Panc1 (cell line): ENCODE measurements around the gene HDAC7. TPM values are rescaled to one million over a fixed set of nuclear protein-coding genes. Genes with fewer than 3 reads are reported as not detected.

Experiments
- ATAC-seq: fragments of 200-7000 bp; cut with Tn5 transposase; 2 replicates; pipeline ENCODE4 v1.9.1; 2020; ENCODE audit warnings: mild to moderate bottlenecking, moderate library complexity
- BruUV-seq: library from RNA; stranded (reverse); fragments of 400-500 nt; replicated peaks from 2 replicates; lab custom pipeline; 2021; lab: Mats Ljungman, UMichigan
- CTCF ChIA-PET: fragments of 300-600 bp; sonication (Branson Sonifier 250); formaldehyde crosslinking; loops from one replicate; lab custom pipeline; 2022; ENCODE audit warnings: antibody characterized with exemption; lab: Charles Lee
- POLR2A ChIA-PET: fragments of 300-600 bp; sonication (Branson Sonifier 250); formaldehyde crosslinking; loops from one replicate; lab custom pipeline; 2022; ENCODE audit warnings: antibody characterized with exemption; lab: Charles Lee
- DNase-seq: peaks from one replicate; pipeline ENCODE4 v3.0.0-alpha.2; 2010; ENCODE audit warnings: low read depth, low spot score
- H3K27ac ChIP-seq: 2 replicates; pipeline ENCODE4 v1.5.1; 2011; ENCODE audit warnings: mild to moderate bottlenecking, low read length, inconsistent platforms
- H3K27me3 ChIP-seq: fragments of 200-500 bp; sonication (Bioruptor generic); 2 replicates; pipeline ENCODE4 v1.6.0; 2014; ENCODE audit warnings: low read length, inconsistent platforms; ENCODE audit not compliant: control insufficient read depth, insufficient read depth
- H3K36me3 ChIP-seq: fragments of 200-500 bp; sonication (Bioruptor generic); 2 replicates; pipeline ENCODE4 v1.5.1; 2014; ENCODE audit warnings: inconsistent platforms, mild to moderate bottlenecking, low read length, moderate library complexity; ENCODE audit not compliant: control insufficient read depth, insufficient read depth
- H3K4me1 ChIP-seq: 2 replicates; pipeline ENCODE4 v1.5.1; 2011; ENCODE audit warnings: inconsistent platforms, mild to moderate bottlenecking, low read length, moderate library complexity; ENCODE audit not compliant: control insufficient read depth, insufficient read depth
- H3K4me3 ChIP-seq, 2 experiments: 2 replicates each; pipeline ENCODE4 v1.5.1; 2011 to 2012; ENCODE audit warnings: low read depth in 2 of 2, low read length in 2 of 2, mild to moderate bottlenecking in 2 of 2, inconsistent platforms in 1 of 2, moderate library complexity in 1 of 2
- H3K9me3 ChIP-seq: fragments of 200-500 bp; sonication (Bioruptor generic); 2 replicates; pipeline ENCODE4 v1.5.1; 2014; ENCODE audit warnings: low read depth, mild to moderate bottlenecking, inconsistent platforms, low read length, moderate library complexity; ENCODE audit not compliant: control insufficient read depth, insufficient read depth
- CTCF ChIP-seq: fragments of 450-650 bp; IDR thresholded peaks from 2 replicates; pipeline ENCODE4 v1.5.1; 2017; ENCODE audit warnings: mild to moderate bottlenecking
- POLR2AphosphoS5 ChIP-seq: IDR thresholded peaks from 2 replicates; pipeline ENCODE4 v1.6.1; 2012; ENCODE audit warnings: mild to moderate bottlenecking, low read depth, low read length, moderate library complexity
- REST ChIP-seq, 2 experiments: IDR thresholded peaks; 2 replicates each; pipeline ENCODE4 v1.6.1; 2011 to 2012; ENCODE audit warnings: low read depth in 2 of 2, control low read depth in 1 of 2, low read length in 1 of 2, mild to moderate bottlenecking in 1 of 2, moderate library complexity in 1 of 2; ENCODE audit not compliant: insufficient read depth in 1 of 2
- SIN3A ChIP-seq: IDR thresholded peaks from 2 replicates; pipeline ENCODE4 v1.6.1; 2012; ENCODE audit warnings: low read depth, mild to moderate bottlenecking, low read length, moderate library complexity, borderline replicate concordance; ENCODE audit not compliant: insufficient read depth
- TCF7L2 ChIP-seq: IDR thresholded peaks from 2 replicates; pipeline ENCODE4 v1.6.1; 2011; ENCODE audit warnings: mild to moderate bottlenecking, low read depth, low read length, inconsistent platforms
- in situ Hi-C: cut with HindIII; loops from 2 replicates; pipeline ENCODE4 v1.10.0; 2016; ENCODE audit warnings: low sequenced_read_pairs, low pct_unique_long_range_greater_than_20kb
- intact Hi-C: fragments of 100-400 bp; cut with micrococcal nuclease; formaldehyde crosslinking; loops from one replicate; pipeline ENCODE4 v1.10.0; 2022; ENCODE audit not compliant: unreplicated experiment
- total RNA-seq: library from RNA; stranded (reverse); gene quantifications from one replicate; pipeline ENCODE4 v1.2.1, GENCODE V29; 2021; ENCODE audit not compliant: unreplicated experiment

Gene HDAC7
- total RNA-seq, 1 experiment from 2014 or later: 84.2 TPM

GRCh38 chr12:47828008-47828975 is 8.6 kb upstream of the HDAC7 start:
- no peaks in the 10 kb centered on the region for H3K9me3 ChIP-seq
- no peaks in the 10 kb centered on the region for H3K36me3 ChIP-seq
- H3K4me1 ChIP-seq: peaks cover 13% of the 10 kb centered on the region
- no peak overlapping the region for H3K4me3 ChIP-seq
- H3K27ac ChIP-seq: no peak overlapping the region; the same call in 1 of the 2 replicates
- intact Hi-C loops: no loop called here
- CTCF ChIA-PET: interaction anchor here (0.5 to 0.8 kb wide), 3 partner anchors 10 to 57 kb away, joined by 3 to 5 read pairs (median 3); no protein-coding TSS in a partner anchor
- H3K27me3 ChIP-seq: no peaks in the 10 kb centered on the region
- ATAC-seq (no peak), DNase-seq (no peak)
- TF ChIP-seq REST (IDR thresholded peaks at IDR 0.05; ENCODE audit: insufficient read depth in 1 of 2, low read depth in 2 of 2, low read length in 1 of 2): no peak
- no peak for TF ChIP-seq POLR2AphosphoS5
- no peak for TF ChIP-seq SIN3A
- TF ChIP-seq TCF7L2: no peak
- no peak for TF ChIP-seq CTCF
- POLR2A ChIA-PET: interaction anchor here (0.6 to 0.7 kb wide), 2 partner anchors 58 to 367 kb away, joined by 4 read pairs; no protein-coding TSS in a partner anchor
- in situ Hi-C loops: no loop called here
- no TSS peak for BruUV-seq

- ChIA-PET CTCF (no interaction called here), POLR2A (no interaction called here)
- intact Hi-C loops (no loop called here), in situ Hi-C loops (no loop called here)
- Histone ChIP-seq H3K4me3 (no peak overlapping the region), H3K36me3 (no peaks in the 10 kb centered on the region), H3K27ac (no peak overlapping the region; the same call in 1 of the 2 replicates), H3K27me3 (no peaks in the 10 kb centered on the region), H3K9me3 (no peaks in the 10 kb centered on the region), H3K4me1 (peaks cover 35% of the 10 kb centered on the region)
- DNase-seq (no peak), ATAC-seq (no peak)
- TF ChIP-seq TCF7L2 (no peak), POLR2AphosphoS5 (no peak), SIN3A (no peak), REST (IDR thresholded peaks at IDR 0.05; ENCODE audit: insufficient read depth in 1 of 2, low read depth in 2 of 2, low read length in 1 of 2) (no peak)
- BruUV-seq: no TSS peak
Measured at GRCh38 chr12:47825173-47825639, 5.5 kb upstream of the HDAC7 start.
